Hindlimb muscle (tissue), 1 donor: ENCODE data around the gene CLDN14. TPM values are rescaled to one million over a fixed set of nuclear protein-coding genes. Genes with fewer than 3 reads are reported as not detected.
"Not testable (repeated sequence)": the region's sequence is repeated elsewhere in the genome, so short reads cannot be mapped to it uniquely, and the experiment has no call there.

Experiments used
- DNase-seq: peaks from one replicate; pipeline ENCODE4 v3.0.0-alpha.2; 2013
- polyA plus RNA-seq: library from polyadenylated mRNA; unstranded; fragments of 120-200 nt; gene quantifications from one replicate; pipeline ENCODE4 v1.2.1, GENCODE V29; 2013; ENCODE audit not compliant: insufficient read length

Gene CLDN14
- polyA plus RNA-seq, 1 donor = 8.3 TPM

DNA sequence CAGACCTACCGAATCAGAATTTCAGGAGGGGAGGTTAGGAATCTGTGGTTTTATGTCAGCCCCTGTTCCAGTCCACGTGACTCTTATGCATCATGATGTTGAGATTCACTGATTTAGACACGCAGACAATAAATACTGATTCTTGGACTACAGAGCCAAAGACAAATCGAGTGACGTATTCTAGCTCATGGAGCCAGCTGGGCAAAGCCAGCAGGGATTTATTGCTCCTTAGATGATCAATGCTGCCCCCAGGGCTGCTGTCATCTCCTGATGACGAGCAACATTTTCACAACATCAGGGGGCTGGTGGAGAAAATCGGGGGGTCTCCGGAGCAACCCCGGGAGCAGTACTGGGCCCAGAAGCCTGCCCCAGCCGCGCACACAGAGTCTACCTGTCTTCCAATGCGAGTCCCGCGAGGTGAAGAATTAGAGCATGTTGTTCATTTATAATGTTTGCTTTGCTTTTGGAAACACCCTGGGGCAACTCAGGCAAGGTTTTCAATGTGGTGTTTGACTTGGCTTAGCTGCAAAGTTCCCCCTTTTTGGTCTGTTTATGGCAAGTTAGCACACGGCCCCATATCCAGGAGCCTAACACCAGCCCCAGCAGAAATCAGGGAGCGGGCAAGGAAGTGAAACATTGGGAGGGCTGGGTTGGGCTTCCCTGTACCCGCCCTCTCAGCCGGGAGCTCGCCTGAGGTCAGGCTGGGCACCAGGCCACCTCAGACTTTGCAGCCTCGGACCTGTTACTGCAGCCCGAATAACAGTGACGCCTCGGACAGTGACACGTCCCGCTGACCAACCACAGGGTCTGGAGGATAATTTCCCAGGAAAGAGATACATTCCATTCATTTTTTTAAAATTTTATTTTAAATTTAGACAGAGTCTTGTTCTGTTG is 19.9 kb upstream of the CLDN14 start:
- DNase-seq = no peak

DNA sequence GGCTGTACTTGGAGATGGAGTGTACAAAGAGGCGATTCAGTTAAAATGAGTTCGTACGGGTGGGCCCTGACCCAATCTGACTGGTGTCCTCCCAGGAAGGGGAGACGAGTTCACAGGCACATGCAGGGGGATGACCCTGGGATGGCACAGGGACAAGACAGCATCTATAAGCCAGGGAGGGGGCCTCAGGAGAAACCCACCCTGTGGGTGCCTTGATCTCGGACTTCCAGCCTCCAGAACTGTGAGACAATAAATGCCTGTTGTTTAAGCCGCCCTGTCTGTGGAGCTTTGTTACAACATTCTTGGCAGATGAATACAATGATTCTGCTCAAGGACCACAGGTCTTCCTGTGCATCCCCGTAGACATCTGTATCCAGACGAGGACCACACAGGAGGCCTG is 14.6 kb upstream of the CLDN14 start:
- no peak for DNase-seq

DNA sequence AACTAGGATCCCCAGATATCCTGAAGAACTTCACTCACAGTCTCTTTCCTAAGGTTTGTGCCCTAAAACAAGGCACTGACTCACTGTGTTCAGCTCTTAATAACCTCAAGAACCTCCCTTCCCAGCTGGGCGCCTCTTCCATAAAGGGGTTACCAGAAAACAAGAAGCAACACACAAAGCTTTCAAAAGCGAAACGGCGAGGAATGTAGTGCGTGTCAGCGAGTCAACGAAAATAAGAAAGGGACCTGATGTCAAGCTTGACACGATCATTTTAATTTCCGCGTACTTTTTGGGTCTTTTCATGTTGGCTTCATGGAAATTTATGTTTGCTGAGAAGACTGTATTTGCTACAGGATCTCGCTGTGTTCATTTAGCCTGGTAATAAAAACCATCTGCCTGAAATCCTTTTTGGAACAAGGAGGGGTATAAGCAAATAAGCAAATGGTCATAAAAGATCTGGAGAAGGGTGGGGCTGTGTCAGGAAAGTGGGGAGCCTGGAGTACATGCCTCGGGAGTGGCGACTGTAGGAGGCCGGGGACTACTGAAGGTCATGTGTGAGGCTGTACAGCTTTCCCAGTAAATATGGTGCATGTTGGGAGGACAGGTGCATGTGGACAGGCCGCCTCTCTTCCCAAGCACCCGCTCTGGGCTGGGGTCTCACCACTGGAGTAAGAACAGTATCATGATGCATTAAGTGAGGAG is 11.4 kb upstream of the CLDN14 start:
- DNase-seq = no peak

DNA sequence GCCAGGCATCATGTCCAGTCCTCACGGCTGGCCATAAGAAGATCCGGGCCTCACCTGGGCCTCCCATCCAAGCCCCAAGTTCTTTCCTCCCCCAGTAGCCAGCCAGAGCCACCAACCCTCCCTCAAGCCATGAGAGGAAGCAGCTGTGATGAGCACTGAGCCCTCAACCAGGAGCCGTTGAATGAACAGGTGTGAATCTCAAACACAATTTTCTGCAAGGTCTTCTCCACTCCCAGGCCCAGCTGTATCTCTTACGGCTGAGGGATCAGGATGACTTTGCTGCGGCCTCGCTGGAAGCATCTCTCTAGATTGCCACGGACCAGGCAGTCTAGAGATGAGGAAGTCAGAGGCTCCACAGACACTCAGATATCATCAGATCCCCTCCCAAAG is 9.8 kb upstream of the CLDN14 start:
- no peak for DNase-seq

DNA sequence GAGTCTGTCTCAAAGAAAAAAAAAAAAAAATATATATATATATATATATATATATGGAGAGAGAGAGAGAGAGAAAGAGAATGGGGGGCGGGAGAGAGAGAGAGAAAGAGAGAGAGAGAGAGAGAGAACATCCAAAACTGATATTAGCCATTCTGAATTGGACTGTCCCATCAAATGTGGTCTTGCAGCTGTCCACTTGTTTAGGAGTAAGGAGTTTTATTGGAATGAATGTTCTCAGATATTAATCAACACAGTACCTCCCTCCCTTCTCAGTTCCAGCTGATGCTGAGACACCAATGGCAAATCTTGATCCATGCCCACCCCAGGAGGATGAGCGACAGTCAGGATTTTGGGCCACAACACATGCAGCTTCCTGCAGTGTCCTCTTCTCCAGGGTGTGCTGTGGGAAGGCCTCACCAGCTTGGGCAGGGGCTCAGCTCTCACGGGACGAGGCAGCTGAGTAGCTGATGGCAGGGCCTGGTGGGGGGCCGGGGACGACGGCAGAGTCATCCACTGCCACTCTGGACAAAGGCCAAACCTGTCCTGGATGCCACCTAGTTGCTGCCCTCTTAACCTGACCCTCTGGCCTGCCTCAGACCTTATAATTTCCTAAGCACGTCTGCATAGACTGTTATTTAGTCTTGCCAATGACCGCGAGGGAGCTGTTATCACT is 9.3 kb upstream of the CLDN14 start:
- no peak for DNase-seq

DNA sequence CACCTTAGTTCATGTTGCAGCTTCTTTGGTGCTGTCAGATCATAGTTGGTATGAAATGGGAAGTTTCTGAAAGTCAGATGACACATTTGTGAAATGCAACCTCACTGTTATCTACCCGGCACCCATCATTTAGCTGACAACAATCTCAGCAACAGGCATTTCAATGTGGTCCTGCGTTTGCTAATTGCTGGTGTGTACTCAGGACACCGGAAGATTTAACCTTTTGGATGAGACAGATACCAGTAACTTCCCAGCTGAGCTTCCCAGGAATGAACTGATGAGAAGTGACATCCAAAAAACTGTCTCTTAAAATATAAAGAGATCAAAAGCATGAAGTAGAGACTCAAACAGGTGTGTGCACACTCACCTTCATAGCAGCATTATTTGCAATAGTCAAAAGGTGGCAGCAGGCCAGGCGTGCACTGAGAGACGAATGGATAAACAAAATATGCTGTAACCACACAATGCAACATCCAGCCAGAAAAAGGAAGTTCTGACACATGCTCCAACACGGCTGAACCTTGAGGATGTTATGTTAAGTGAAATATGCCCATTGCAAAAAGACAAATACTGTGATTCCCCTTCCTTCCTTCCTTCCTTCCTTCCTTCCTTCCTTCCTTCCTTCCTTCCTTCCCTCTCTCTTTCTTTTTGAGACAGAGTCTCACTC is 7.9 kb upstream of the CLDN14 start:
- DNase-seq = no peak

DNA sequence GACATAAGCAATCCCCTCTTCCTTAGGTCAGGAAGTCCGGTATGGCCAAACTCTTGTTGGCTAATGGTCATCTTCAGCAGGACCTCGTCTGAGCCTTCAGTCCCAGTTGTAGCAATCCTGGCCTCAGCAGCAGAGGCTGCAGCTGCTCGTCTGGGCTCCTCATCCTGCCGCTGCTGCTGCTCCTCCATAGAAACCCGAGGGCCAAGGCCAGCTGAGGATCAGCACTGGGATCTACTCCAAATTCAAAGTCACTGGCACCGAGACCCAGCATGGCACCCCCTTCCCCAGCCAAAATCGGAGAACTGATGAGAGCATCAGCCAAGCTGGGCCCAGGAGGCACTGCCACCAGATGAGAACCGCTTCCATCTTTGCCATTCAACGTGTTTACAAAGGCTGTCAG is 6.3 kb upstream of the CLDN14 start:
- no peak for DNase-seq

DNA sequence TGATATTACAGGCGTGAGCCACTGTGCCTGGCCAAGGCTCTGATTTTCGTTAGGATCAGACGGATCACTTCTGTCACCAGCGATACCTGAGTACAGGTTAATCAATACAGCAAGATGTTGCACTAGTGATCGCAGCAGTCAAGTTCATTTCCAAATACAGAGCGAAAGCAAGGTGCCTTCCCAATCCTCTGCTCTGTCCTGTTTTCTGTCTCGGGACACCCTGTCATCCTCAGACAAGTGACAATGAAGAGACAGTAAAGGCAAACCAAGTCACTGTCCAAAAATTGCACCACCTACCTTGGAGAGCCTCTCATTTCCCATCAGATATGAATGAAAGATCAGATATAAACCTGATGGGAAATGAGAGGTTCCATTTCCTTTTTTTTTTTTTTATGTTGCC is 5.6 kb upstream of the CLDN14 start:
- DNase-seq = no peak

DNA sequence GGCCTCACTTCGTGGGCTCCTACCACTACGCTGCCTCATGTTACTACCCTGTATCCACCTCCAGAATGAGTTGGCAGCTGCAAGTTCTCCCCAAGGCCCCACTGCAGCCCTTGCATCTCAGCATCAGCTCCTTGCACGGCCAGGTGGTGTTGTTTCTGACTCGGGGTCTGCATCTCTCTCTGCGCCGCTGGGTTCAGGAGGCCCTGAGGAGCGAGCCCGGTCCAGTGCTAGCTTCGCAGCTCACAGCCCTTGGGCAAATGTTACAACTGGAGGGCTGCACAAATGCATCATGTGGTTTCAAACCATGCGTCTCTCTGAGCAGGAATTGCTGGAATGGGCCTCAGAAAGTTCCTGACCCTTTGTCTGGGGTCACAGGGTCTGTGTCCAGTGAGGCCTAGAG is 3.2 kb upstream of the CLDN14 start:
- no peak for DNase-seq

DNA sequence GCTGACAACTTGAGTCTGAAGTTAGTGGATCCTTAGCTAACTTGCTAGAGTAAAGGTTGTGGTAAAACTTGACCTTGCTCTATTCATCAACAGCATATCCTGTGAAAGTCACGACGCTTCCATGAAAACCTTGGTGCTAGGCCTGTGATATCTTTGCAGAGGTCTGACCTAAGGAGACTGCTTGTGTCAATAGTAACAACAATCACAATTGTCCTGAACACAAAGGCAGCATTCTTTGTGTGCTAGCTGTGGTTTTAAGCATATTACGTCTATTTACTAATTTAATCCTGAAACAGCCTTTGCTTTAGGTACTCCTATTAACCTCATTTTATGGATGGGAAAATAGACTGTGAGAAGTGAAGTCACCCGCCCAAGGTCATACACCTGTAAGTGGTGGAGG is 2.8 kb upstream of the CLDN14 start:
- no peak for DNase-seq

DNA sequence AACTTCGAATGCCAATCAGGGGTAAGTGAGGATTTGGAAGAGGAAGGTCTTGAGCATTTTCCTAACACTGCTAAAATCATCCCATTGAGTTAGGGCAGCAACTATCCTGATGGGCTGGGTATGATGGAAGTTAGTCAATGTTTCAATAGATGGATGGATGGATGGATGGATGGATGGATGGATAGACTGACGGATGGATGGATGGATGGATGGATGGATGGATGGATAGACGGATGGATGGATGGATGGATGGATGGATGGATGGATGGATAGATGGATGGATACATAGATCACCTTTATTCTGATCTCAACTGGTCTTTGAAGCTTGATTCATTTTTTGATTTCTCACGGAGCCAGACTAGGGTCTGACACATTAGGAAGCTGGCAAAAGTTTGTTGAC is 2.3 kb upstream of the CLDN14 start:
- DNase-seq = no peak

DNA sequence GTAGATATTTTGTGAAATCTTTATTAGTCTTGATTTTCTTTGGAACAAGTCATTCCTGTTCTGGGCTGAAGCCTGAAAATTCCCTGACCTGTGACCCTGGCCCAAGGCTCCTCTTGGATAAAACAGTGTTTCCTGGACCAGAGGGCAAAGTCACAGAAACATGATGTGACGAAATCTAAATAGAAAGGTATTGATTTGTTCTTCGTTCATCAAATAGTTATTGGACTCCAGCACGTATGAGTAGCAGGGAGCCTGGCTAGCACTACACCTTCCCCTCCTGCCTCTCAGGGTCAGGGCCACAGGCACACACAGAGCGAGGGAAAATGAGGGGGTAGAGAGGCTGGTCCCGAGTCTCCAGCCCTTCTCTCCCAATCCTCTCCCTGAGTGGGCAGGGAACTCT is 1.7 kb upstream of the CLDN14 start:
- DNase-seq = no peak

DNA sequence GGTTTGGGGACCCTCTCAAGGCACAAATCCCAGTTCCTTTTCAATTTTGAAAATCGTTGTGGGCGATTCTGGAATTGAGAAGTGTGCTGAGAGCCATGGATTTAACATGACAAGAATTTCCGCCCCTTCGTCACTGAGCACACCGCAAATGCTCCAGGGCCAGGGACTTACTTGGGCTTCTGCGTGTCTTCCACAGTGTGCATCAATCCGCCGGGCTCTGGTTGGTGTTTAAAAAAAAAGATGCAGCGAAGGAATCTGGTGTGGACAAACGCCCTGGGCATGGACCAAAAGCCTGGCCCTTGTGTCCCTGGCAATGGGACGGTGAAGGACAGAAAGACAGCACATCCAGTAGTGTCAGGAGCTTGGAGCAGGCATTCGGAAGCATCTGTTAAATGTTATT is 696 bp upstream of the CLDN14 start:
- DNase-seq = no peak

DNA sequence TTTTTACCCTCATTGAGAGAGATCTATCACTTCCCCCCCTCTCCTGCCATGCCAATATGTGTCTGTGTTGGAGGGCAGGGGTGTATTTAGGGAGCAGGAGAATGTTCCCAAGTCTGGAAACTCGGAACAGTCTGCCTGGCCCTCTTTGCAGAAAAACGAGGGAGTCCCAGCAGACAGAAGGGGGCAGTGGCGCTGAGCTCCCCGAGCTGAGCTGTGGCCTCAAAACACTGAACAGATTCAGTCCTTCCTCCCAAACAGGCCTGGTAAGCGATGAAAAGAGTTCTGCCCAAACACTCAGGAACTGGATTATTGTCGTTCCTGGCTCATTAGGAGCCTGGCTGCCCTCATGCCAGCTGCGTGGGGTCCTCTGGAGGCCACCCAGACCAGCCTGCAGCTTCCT is 981 bp downstream of the CLDN14 start:
- DNase-seq = no peak

DNA sequence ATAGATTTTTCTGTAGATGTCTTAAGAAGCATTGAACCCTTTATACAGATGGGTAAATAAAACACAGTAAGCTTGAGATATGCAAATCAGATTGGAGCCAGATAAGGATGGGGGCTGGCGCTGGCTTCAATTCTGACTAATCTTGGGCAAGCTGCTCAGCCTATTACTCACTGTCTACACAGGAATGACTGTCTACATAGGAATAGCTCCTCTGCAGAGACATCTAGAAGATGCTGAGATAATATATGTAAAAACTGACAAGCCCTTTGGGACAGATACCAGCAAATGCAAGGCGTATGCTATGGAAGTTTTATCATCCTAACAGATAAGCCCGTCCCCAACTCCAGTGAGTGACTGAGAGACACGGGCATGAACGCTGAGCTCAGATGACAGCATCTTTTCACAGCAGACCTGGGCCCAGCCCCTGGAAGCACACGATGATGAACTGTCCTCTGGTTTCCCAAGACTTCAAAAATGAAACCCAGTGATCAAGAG is 1.7 kb downstream of the CLDN14 start:
- no peak for DNase-seq

DNA sequence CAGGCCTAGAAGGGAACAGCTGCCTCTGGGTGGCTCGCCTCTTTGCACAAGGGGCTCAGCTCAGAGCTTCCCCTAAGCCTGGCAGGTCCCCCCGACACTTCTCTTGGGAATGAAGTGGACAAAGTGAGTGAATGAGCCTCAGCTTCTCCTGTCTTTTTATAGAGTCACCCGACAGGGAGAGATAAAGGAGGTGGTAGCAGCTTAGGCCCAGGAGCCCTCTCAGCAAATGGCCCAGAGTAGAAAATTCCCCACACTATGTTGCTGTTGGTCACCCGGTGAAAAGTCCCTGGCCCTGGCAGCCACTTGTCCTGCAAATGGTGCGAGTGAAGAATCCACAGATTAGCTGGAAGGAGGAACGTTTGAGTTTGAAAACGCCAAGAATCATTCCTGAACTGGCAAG is 2.4 kb downstream of the CLDN14 start:
- DNase-seq = no peak

DNA sequence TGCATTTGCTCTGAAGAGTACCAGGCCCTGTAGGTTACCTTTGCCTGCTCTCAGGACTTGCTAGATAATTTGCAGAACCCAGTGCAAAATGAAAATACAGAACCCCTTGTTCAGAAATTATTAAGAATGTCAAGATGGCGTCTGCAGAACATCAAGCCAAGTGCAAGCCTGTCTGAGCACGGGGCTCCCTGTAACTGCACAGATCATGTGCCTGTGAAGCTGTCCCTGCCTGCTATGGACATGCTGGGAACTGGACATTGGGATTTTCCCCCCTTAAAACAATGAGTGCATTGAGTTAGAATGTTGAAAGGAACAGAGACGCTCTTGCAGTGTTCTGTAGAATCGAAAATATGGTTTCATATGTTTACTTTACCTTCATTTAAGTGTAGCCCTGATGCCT is 2.9 kb downstream of the CLDN14 start:
- no peak for DNase-seq

DNA sequence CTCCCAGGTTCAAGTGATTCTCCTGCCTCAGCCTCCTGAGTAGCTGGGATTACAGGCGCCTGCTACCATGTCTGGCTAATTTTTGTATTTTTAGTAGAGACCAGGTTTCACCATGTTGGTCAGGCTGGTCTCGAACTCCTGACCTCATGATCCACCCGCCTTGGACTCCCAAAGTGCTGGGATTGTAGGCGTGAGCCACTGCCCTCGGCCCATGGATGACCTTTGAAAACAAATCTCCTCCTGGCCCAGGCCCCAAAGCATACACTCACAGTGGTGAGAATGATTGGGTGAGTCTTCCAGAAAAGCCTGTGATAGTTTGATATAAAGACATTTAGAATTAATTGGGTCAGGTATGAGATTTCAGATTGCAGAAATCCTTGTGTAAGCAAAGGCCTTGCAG is 3.4 kb downstream of the CLDN14 start:
- not testable (repeated sequence) for DNase-seq

DNA sequence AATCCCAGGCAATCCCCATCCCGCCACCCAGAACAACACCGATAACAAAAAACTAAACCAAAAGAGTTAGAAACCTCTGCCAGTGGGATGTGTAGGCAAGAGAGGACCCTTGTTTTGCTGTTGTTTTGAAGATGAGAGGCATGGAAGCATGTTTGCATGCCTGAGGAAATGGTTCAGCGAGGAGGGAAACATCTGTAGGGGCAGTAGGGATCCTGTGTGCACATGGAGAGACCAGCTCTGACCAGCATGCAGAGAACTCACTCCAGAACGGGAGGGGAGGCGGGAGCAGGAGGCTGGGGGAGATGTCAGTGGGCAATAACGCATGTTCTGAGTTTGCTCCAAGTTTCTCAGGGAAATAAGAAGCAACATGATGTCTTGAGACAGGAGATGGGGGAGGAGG is 5.3 kb downstream of the CLDN14 start:
- no peak for DNase-seq

DNA sequence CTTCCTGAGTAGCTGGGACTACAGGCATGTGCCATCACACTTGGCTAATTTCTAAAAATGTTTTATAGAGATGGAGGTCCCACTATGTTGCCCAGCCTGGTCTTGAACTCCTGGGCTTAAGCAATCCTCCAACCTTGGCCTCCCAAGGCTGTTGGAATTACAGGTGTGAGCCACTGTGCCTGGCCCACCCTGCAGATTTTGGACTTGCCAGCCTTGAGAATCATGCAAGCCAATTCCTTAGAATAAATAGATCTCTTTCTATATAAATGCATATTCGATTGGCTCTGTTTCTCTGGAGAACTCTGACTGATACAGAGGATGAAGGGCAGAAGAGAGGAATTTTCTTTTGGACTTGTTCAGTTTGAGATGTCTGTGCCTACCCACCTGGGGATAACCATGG is 6.7 kb downstream of the CLDN14 start:
- DNase-seq = no peak

DNA sequence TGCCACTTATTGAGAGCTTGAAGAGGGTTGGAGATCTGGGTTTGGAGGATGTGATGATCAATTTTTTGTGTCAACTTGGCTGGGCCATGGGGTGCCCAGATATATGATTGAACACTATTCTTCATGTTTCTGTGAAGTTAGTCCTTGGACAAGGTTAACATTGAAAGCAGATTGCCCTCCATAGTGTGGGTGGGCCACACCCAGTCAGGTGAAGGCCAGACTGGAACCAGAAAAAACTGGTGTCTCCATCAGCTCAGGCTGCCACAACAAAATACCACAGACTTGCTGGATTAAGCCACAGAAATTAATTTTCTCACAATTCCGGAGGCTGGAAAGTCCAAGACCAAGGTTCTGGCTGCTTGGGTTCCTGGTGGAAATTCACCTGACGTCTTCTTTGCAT is 7.5 kb downstream of the CLDN14 start:
- DNase-seq = no peak

DNA sequence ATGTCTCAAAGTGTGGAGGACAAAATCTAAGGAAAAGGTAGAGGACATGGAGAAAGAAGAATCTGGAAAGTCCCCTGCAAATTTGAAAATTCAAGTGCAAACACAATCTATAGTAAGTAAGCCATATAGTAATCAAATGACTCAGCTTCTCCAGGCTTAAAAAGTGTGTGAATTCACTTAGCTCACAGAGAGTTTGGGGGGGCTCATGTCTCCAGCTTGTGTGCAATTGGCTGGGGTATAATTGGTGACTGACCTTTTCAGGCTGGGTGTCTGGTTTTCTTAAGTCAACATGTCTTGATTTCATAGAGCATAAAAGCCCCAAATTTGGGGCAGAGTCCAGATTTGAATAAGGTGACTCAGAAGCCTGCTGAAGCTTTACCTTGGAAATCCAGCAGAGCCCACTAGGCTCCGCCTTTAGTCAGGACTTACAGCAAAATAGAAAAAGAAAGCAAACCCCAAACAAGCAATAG is 8.6 kb downstream of the CLDN14 start:
- DNase-seq = no peak

DNA sequence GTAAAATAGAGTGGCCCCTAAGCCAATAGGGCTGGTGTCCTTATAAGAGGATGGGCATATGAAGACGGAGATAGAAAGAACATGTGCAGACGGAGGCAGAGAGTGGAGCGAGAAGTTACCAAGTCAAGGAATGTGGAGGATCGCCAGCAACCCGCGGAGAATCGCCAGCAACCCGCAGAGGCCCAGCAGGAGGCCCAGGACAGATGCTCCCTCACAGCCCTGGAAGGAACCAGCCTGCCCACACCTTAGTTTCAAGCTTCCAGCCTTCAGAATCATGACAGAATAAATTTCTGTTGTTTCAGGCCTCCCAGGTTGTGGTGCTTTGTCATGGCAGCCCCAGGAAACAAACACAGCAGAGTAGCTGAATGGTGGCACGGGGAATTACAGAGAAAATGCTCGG is 9.6 kb downstream of the CLDN14 start:
- no peak for DNase-seq
